DMS79 treated with DMSO at 0.1 percent for 48 hours (cell line): ENCODE results near the gene HNRNPC.
A peak's percentile ranks its signal among the peaks of the same experiment; 100 is the strongest.
"Not testable (repeated sequence)": the region's sequence is repeated elsewhere in the genome, so short reads cannot be mapped to it uniquely, and the experiment has no call there.

Experiments
- DNase-seq: peaks from one replicate; lab custom pipeline; 2025; lab: John Stamatoyannopoulos, UW

The HNRNPC gene

GRCh38 chr14:21269252-21270046, at the start of gene HNRNPC:
Gene HNRNPC, minus strand, starts transcription at chr14:21269442. Its CDS starts 35,249 bp downstream, at chr14:21234193.
- peak; percentile 100 for DNase-seq

GRCh38 chr14:21317398-21317797, 48.2 kb upstream of the HNRNPC start:
- no peak for DNase-seq

GRCh38 chr14:21313512-21313911, 44.3 kb upstream of the HNRNPC start:
- no peak for DNase-seq

- DNase-seq = no peak
Measured at GRCh38 chr14:21311614-21312013, 42.4 kb upstream of the HNRNPC start.

- no peak for DNase-seq
Measured at GRCh38 chr14:21309956-21310355, 40.7 kb upstream of the HNRNPC start.

GRCh38 chr14:21309238-21309636, 40.0 kb upstream of the HNRNPC start:
- no peak for DNase-seq

- DNase-seq = peak; percentile 73
Measured at GRCh38 chr14:21308479-21309237, 39.4 kb upstream of the HNRNPC start.

- no peak for DNase-seq
Measured at GRCh38 chr14:21308132-21308478, 38.9 kb upstream of the HNRNPC start.

DNA sequence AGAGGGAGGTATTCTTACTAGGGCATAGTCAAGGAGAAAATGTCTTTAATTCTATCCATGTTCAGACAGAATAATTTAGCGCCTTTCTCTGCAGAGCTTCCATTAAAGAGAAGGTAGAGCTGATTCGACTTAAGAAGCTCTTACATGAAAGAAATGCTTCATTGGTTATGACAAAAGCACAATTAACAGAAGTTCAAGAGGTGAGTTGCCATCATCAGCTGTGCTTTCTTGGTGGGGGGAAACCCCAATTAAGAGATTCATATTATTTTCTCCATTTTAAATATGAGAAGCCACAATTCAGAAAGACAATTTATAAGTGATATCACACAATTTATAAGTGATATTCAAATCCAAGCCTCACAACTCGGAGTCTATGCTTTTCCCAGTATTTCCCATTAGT, 38.4 kb upstream of the HNRNPC start:
- DNase-seq = no peak

DNA sequence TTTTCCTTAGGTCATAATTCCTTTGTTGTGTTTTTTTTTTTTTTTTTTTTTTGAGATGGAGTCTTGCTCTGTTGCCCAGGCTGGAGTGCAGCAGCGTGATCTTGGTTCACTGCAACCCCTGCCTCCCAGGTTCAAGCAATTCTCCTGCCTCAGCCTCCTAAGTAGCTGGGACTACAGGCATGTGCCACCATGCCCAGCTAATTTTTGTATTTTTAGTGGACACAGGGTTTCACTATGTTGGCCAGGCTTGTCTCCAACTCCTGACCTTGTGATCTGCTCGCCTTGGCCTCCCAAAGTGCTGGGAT, 33.5 kb upstream of the HNRNPC start:
- DNase-seq = not testable (repeated sequence)

GRCh38 chr14:21302013-21302835, 33.0 kb upstream of the HNRNPC start:
- DNase-seq = no peak

GRCh38 chr14:21300892-21301291, 31.6 kb upstream of the HNRNPC start:
- DNase-seq = peak; percentile 29

DNA sequence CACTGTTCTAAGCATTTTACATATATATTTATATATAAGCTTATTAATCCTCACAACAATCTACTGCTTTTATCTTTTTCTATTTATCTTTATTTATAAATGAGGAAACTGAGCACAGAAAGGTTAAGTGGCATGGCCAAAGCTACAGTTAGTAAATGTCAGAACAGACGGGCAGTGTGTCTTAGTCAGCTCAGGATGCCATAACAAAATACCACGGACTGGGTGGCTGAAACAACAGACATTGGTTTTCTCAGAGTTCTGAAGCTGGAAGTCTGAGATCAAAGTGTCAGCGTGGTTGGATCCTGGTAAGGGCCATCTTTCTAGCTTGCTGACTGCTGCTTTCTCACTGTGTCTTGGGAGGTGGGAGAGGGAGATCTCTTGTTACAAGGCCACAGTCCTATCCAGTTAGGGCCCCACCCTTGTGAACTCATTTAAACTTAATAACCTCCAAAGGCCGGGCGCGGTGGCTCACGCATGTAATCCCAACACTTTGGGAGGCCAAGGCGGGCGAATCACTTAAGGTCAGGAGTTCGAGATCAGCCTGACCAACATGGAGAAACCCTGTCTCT, 30.4 kb upstream of the HNRNPC start:
- DNase-seq = no peak

GRCh38 chr14:21298358-21298757, 29.1 kb upstream of the HNRNPC start:
- no peak for DNase-seq

DNA sequence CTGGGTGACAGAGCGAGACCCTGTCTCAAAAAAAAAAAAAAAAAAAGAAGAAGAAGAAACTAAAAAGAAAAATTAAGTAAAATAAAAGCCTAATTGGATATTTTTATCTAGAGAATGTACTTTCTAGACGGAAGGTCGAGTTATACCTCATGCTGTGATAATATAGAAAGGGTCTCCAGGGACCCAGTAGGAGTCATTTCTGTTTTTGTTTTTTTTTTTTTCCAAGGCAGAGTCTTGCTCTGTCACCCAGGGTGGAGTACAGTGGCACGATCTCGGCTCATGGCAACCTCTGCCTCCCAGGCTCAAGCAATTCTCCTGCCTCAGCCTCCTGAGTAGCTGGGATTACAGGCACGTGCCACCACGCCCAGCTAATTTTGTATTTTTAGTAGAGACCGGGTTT, 24.8 kb upstream of the HNRNPC start:
- not testable (repeated sequence) for DNase-seq

DNA sequence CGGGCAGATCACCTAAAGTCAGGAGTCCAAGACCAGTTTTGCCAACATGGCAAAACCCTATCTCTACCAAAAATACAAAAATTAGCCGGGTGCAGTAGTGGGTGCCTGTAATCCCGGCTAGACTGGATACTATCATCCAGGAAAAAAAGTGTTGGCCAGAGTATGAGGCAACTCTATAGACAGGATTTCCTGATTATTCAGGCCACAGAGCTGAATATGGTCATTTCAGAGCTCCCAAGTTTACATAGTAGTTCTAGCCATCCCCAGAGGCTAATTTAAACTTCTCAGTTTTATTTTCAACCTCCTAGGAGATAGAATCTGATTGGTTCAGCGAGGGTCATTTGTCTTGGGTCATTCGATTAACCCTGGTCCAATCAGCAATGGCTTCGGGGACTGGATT, 17.9 kb upstream of the HNRNPC start:
- no peak for DNase-seq

DNA sequence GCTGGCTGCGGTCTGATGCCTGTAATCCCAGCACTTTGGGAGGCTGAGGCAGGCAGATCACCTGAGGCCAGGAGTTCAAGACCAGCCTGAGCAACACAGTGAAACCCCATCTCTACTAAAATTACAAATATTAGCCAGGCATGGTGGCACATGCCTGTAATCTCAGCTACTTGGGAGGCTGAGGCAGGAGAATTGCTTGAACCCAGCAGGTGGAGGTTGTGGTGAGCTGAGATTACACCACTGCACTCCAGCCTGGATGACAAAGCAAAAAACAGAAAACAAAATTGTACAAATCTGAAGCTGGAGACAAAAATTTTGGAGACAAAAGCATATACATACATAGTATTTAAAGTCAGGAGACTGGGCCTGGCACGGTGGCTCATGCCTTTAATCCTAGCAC, 17.3 kb upstream of the HNRNPC start:
- DNase-seq = not testable (repeated sequence)

DNA sequence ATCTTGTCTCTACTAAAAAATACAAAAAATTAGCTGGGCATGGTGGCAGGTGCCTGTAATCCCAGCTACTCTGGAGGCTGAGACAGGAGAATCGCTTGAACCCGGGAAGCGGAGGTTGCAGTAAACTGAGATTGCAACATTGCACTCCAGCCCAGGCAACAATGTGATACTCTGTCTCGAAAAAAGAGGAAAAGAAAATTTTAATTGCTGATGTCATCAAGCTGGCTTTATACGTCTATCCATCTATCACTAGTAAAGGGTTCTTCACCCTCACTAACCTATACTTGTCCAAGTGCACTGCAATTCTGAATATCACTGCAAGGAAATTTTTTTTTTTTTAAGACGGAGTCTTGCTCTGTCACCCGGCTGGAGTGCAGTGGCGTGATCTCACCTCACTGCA, 12.7 kb upstream of the HNRNPC start:
- DNase-seq = not testable (repeated sequence)

DNA sequence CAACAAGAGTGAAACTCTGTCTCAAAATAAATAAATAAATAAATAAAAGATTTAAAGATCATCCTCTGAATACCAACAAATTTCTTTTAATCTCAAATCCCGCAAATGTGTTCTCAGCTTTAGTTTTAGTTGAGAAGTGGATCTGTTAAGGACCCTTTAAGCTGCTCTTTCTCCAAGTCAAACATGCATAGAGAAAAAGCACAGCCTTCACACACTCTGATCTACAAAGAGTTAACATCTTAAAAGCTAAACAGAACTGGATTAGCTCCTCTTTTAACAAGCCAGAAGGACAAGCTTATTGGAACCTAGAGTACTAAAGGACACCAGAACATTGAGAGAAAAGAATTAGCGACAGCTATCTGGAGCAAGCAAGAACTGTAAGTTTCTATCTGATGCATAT, 10.5 kb upstream of the HNRNPC start, which contains the start of gene RPGRIP1:
TSS of gene RPGRIP1 (plus strand) at position 301 of the 400 bp plus-strand sequence. CDS start 7,894 bp downstream, outside the sequence.
- no peak for DNase-seq

GRCh38 chr14:21278632-21279031, 9.4 kb upstream of the HNRNPC start:
- DNase-seq = no peak

DNA sequence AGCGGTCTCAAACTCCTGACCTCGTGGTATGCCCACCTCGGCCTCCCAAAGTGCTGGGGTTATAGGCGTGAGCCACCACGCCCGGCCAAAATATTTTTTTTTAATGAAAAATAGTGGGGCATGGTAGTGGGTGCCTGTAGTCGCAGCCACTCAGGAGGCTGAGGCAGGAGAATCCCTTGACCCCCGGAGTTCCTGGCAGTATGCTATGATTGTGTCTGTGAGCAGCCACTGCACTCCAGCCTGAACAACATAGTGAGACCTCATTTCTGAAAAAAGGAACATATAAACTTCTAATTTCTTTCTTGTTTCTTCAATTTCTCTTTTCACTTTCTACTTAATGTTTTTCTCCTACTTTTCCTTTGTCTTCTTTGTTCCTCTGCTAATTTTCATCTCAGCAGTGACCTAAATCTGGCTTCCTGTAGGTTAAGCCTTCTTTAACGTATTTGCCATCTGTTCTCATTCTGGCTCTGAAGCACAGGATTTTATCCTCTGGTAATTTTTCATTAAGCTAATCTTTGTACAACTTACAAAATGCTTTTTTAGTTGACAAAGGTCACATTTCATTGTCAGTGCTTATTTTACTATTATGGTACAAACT, 6.1 kb upstream of the HNRNPC start:
- DNase-seq = no peak

DNA sequence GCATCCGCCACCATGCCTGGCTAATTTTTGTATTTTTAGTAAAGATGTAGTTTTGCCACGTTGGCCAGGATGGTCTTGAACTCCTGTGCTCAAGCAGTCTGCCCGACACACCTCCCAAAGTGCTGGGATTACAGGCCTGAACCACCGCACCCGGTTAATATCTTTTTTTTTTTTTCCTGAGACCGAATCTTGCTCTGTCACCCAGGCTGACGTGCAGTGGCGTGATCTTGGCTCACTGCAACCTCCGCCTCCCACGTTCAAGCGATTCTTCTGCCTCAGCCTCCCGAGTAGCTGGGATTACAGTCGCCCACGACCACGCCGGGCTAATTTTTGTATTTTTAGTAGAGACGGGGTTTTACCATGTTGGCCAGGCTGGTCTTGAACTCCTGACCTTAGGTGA, 3.4 kb upstream of the HNRNPC start:
- not testable (repeated sequence) for DNase-seq
